HG03045 (cell line): ENCODE data around the gene PCP4.

Experiments
- ATAC-seq: cut with Tn5 transposase; IDR thresholded peaks from one replicate; pipeline ENCODE4 v1.9.1; 2021; ENCODE audit warnings: mild to moderate bottlenecking, moderate library complexity; ENCODE audit not compliant: unreplicated experiment

PCP4 gene

GRCh38 chr21:39915881-39916280 lies 48.6 kb downstream of the PCP4 start:
- no peak for ATAC-seq

- no peak for ATAC-seq
Observed at GRCh38 chr21:39918558-39918957, 51.3 kb downstream of the PCP4 start.

GRCh38 chr21:39923476-39923875 lies 56.2 kb downstream of the PCP4 start:
- no peak for ATAC-seq

- no peak for ATAC-seq
Observed at GRCh38 chr21:39924577-39925308, 57.5 kb downstream of the PCP4 start.

GRCh38 chr21:39927304-39927886 lies 60.2 kb downstream of the PCP4 start:
- ATAC-seq, result no peak

GRCh38 chr21:39932335-39932734 lies 65.1 kb downstream of the PCP4 start:
- no peak for ATAC-seq

- ATAC-seq, result no peak
Observed at GRCh38 chr21:39934895-39935294, 67.7 kb downstream of the PCP4 start.

- no peak for ATAC-seq
Observed at GRCh38 chr21:39935716-39936115, 68.5 kb downstream of the PCP4 start.

- ATAC-seq, result no peak
Observed at GRCh38 chr21:39938086-39938625, 70.9 kb downstream of the PCP4 start.

- ATAC-seq, result no peak
Observed at GRCh38 chr21:39946199-39946598, 79.0 kb downstream of the PCP4 start.

- ATAC-seq, result no peak
Observed at GRCh38 chr21:39947031-39947430, 79.8 kb downstream of the PCP4 start.

- ATAC-seq, result no peak
Observed at GRCh38 chr21:39951183-39952101, 84.2 kb downstream of the PCP4 start.

- no peak for ATAC-seq
Observed at GRCh38 chr21:39952265-39952664, 85.0 kb downstream of the PCP4 start.

- no peak for ATAC-seq
Observed at GRCh38 chr21:39954570-39954969, 87.3 kb downstream of the PCP4 start.

GRCh38 chr21:39955326-39955725 lies 88.1 kb downstream of the PCP4 start:
- ATAC-seq, result no peak

GRCh38 chr21:39956586-39956985 lies 89.3 kb downstream of the PCP4 start:
- no peak for ATAC-seq

GRCh38 chr21:39958731-39959130 lies 91.5 kb downstream of the PCP4 start:
- ATAC-seq, result no peak

- ATAC-seq, result no peak
Observed at GRCh38 chr21:39961251-39961650, 94.0 kb downstream of the PCP4 start.

- ATAC-seq, result no peak
Observed at GRCh38 chr21:39965026-39965425, 97.8 kb downstream of the PCP4 start.

- ATAC-seq, result no peak
Observed at GRCh38 chr21:39966786-39967185, 99.5 kb downstream of the PCP4 start.

- ATAC-seq, result no peak
Observed at GRCh38 chr21:39968010-39968409, 100.8 kb downstream of the PCP4 start.
